Endothelial cell of umbilical vein (primary cell): ENCODE measurements around the gene LY9.

Source experiments
- EZH2 ChIP-seq: IDR thresholded peaks from 2 replicates; pipeline ENCODE4 v1.6.1; 2012; ENCODE audit warnings: borderline replicate concordance, low read depth, mild to moderate bottlenecking, moderate library complexity, low read length, inconsistent platforms; ENCODE audit not compliant: severe bottlenecking
- FOS ChIP-seq: IDR thresholded peaks from 2 replicates; pipeline ENCODE4 v1.6.1; 2011; ENCODE audit warnings: mild to moderate bottlenecking, low read length, moderate library complexity, borderline replicate concordance; ENCODE audit not compliant: insufficient read depth
- MAX ChIP-seq: IDR thresholded peaks from 2 replicates; pipeline ENCODE4 v1.6.1; 2011; ENCODE audit not compliant: insufficient read depth, insufficient read length
- MYC ChIP-seq: IDR thresholded peaks from one replicate; pipeline ENCODE4 v1.6.1; 2011; ENCODE audit warnings: mild to moderate bottlenecking, low read depth, low read length
- POLR2A ChIP-seq: IDR thresholded peaks from 2 replicates; pipeline ENCODE4 v1.6.1; 2012; ENCODE audit warnings: low read depth, mild to moderate bottlenecking, control low read depth, low read length
- POLR2AphosphoS5 ChIP-seq: IDR thresholded peaks from 2 replicates; pipeline ENCODE4 v1.6.1; 2012; ENCODE audit warnings: low read depth, mild to moderate bottlenecking, control low read depth, low read length, moderate library complexity; ENCODE audit not compliant: insufficient read depth
- TF ChIP-seq, protein P1 (sequence below), 2 donors: IDR thresholded peaks; 1 replicate in 1 of 2; 2 replicates in 1 of 2; pipeline ENCODE4 v1.5.1; 2011; ENCODE audit warnings: low read length in 2 of 2, mild to moderate bottlenecking in 2 of 2, moderate library complexity in 2 of 2, control low read depth in 1 of 2, inconsistent platforms in 1 of 2, low read depth in 1 of 2; ENCODE audit not compliant: insufficient read depth in 1 of 2; ENCODE audit errors: extremely low read depth in 1 of 2

- TF ChIP-seq, protein P1, sequence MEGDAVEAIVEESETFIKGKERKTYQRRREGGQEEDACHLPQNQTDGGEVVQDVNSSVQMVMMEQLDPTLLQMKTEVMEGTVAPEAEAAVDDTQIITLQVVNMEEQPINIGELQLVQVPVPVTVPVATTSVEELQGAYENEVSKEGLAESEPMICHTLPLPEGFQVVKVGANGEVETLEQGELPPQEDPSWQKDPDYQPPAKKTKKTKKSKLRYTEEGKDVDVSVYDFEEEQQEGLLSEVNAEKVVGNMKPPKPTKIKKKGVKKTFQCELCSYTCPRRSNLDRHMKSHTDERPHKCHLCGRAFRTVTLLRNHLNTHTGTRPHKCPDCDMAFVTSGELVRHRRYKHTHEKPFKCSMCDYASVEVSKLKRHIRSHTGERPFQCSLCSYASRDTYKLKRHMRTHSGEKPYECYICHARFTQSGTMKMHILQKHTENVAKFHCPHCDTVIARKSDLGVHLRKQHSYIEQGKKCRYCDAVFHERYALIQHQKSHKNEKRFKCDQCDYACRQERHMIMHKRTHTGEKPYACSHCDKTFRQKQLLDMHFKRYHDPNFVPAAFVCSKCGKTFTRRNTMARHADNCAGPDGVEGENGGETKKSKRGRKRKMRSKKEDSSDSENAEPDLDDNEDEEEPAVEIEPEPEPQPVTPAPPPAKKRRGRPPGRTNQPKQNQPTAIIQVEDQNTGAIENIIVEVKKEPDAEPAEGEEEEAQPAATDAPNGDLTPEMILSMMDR (IDR thresholded peaks at IDR 0.05; ENCODE audit: extremely low read depth in 1 of 2, insufficient read depth in 1 of 2, low read depth in 1 of 2, low read length in 2 of 2): no peak
- TF ChIP-seq POLR2AphosphoS5 (no peak), POLR2A (no peak), EZH2 (no peak), MAX (no peak), FOS (no peak), MYC (no peak)
Measured at GRCh38 chr1:160774886-160775719, 20.9 kb upstream of the LY9 start.
